SK-N-SH (cell line): ENCODE measurements around the gene CATSPERB.

Experiments used
- POLR2AphosphoS5 ChIP-seq: IDR thresholded peaks from 2 replicates; pipeline ENCODE4 v1.6.1; 2012; ENCODE audit warnings: low read depth, low read length
- TCF12 ChIP-seq: IDR thresholded peaks from 2 replicates; pipeline ENCODE4 v1.4.0; 2012

DNA sequence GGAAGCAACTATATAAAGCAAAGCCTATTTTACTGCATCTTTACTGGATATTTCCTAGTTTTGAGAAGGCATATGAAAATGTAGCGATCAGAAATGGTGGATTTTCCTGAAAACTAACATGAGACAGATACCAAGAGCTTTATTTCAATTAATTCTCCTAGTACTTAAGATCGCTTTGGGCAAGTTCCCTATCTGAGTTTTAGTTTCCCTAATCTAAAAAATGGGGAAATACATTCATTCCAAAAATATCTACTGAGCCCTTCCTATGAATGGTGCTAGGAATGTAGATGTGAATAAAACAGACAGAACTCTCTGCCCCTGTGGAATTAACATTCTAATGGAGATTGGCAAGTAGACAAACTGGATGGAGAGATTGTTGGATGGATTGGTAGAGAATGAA lies 8.4 kb downstream of the CATSPERB start:
- TF ChIP-seq POLR2AphosphoS5, result no peak
- no peak for TF ChIP-seq TCF12
